ENCODE results near the gene SNRK. TPM values are rescaled to one million over a fixed set of nuclear protein-coding genes. Genes with fewer than 3 reads are reported as not detected.

Gene SNRK
- total RNA-seq, 1 donor, result 21.2 TPM

DNA sequence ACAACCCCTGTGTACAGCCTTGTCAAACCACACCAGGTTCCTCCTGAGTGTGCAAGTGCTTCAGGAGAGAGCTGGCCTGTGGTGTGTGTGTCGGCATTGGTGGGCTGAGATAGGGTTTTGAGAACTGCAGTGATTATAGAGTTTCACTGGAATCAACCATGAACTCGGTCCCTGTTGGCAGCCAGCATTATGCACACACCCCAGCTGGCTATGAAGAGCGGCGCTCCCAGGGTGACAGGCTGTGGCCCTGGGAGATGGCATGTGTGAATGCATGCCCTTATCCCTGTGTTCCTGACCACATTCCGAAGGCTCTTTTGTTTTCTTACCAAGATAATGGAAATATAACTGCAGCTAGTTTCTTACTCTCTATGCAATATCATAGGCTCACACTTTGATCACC is 101.8 kb downstream of the SNRK start:
- no peak overlapping the region for H3K4me3 ChIP-seq (ENCODE audit: low read depth, low read length)
- no peak for DNase-seq (ENCODE audit: low read depth)
- TF ChIP-seq, protein P1, sequence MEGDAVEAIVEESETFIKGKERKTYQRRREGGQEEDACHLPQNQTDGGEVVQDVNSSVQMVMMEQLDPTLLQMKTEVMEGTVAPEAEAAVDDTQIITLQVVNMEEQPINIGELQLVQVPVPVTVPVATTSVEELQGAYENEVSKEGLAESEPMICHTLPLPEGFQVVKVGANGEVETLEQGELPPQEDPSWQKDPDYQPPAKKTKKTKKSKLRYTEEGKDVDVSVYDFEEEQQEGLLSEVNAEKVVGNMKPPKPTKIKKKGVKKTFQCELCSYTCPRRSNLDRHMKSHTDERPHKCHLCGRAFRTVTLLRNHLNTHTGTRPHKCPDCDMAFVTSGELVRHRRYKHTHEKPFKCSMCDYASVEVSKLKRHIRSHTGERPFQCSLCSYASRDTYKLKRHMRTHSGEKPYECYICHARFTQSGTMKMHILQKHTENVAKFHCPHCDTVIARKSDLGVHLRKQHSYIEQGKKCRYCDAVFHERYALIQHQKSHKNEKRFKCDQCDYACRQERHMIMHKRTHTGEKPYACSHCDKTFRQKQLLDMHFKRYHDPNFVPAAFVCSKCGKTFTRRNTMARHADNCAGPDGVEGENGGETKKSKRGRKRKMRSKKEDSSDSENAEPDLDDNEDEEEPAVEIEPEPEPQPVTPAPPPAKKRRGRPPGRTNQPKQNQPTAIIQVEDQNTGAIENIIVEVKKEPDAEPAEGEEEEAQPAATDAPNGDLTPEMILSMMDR (IDR thresholded peaks at IDR 0.05; ENCODE audit: insufficient read depth, low read depth, low read length), result no peak

DNA sequence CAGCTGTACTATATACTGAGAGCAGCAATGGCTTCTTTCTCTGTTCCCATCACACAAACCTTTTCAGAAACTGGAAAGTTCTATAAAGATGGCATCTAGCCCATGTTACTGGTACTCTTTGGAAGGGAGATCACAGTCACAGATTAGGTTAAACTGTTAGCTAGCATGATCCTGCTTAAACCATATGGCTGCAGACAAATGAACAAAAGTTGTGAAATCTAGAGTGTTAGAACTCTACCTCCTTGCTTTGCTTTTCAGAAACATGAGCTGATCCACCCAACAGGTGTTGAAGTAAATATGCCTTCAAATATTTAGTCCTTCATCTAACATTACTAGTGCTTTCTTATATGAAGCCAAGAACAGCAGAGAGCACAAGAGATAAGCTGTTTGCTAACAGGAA is 102.6 kb downstream of the SNRK start:
- peak; percentile 28 for DNase-seq (ENCODE audit: low read depth)
- TF ChIP-seq, protein P1 (IDR thresholded peaks at IDR 0.05; ENCODE audit: insufficient read depth, low read depth, low read length), result no peak
- no peak overlapping the region for H3K4me3 ChIP-seq (ENCODE audit: low read depth, low read length)

DNA sequence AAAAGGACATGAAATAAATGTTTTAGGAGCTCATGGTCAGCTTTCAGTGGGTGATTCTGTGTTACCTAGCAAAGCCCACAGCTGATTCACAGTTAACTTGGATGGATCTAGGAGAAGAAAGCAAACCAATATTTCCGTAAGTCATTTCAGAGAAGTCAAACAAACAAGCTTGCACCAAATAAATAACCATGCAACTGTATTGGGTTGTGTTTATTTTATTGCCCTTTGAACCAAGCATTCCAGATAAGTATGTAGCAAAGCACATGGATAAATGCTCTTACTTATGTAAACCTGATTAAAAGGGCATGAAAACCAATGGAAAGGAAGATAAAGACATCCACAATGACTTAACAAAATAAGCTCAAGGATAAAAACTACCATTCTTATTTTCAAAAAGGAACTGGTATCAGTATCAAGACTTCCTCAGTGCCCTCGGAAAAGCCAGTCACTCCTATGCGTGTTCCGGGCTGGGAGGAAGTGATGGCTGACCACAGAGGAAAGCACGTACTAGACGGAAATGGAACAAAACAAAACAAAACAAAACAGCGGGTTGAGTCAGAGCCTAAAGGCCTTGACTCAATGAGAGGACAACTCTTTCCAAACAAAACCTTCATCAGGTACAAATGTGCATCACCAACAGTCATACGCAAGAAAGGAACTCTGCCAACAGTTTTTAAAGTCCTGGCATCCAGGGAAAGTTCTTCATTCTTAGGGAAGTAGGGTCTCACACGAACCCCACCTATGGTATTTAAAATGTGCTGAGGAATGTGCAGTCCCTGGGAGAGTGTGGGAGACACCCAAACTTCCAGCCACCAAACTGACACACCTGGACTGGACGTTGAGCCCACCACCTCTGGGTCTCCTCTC is 103.3 kb downstream of the SNRK start:
- DNase-seq (ENCODE audit: low read depth), result peak; percentile 77
- TF ChIP-seq, protein P1 (IDR thresholded peaks at IDR 0.05; ENCODE audit: insufficient read depth, low read depth, low read length), result no peak
- no peak overlapping the region for H3K4me3 ChIP-seq (ENCODE audit: low read depth, low read length)

DNA sequence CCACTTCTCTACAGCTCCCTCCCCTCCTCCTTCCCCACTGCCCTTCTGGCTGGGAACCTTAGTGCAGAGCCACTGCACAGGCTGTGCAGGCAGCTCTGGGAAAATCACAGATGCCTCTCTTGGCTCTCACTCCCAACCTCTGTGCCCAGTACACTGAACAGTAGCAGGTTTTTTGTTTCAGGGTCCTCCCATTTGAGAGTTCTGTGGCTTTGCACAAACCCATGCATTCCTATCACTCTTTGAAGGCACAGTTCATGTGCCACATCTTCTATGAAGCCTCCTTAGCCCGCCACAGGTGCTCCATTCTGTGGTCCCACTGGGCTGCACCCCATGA is 103.9 kb downstream of the SNRK start:
- H3K4me3 ChIP-seq (ENCODE audit: low read depth, low read length), result no peak overlapping the region
- DNase-seq (ENCODE audit: low read depth), result no peak
- TF ChIP-seq, protein P1 (IDR thresholded peaks at IDR 0.05; ENCODE audit: insufficient read depth, low read depth, low read length), result no peak

DNA sequence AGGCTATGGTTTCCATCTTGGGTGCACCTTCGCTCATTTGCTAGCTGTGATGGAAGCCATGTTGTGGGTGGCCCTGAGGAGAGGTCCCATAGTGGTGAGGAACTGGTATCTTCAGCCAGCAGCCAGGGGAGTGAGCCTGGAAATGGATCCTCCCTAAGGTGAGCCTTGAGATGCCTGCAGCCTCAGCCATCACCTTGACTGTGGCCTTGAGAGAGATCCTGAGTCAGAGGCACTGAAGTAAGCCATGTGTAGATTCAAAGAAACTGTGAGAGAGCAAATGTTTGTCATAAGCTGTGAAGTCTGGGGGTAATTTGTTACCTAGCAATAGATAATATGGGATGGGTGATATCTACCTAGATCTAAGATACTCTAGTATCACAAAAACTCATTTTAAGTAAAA is 105.3 kb downstream of the SNRK start:
- TF ChIP-seq, protein P1 (IDR thresholded peaks at IDR 0.05; ENCODE audit: insufficient read depth, low read depth, low read length), result no peak
- no peak for DNase-seq (ENCODE audit: low read depth)
- H3K4me3 ChIP-seq (ENCODE audit: low read depth, low read length), result no peak overlapping the region

DNA sequence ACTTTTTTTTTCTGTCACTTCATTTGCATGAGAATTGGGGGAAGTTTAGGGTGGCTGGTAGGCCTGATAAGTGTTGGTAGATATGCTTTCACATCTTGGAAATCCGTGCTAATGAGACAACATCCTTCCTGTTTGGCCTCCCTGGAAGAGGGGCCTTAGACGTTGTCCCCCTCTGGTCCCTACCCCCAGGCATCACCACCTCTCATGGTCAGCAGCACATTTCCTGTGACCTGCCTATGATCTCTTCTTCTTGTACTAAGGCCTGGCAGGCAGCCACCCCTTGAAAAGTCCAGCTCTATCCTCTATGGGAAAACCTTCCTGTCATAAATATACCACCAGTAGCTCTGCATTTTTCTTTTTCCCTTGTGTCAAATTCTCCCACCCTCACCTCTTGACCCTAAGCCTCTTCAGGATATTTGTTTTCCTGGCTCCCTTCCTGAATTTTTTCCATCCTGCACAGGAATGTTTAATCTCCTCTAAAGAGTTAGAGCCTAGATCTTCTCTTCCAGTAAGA is 107.8 kb downstream of the SNRK start:
- DNase-seq (ENCODE audit: low read depth), result peak; percentile 69
- TF ChIP-seq, protein P1 (IDR thresholded peaks at IDR 0.05; ENCODE audit: insufficient read depth, low read depth, low read length), result no peak
- no peak overlapping the region for H3K4me3 ChIP-seq (ENCODE audit: low read depth, low read length)
